GM06990 (cell line): Measurements from ENCODE around the gene MRPL54.

Source experiments
- DNase-seq: peaks from one replicate; pipeline ENCODE4 v3.0.0-alpha.2; 2011; ENCODE audit not compliant: insufficient read length; ENCODE audit errors: extremely low read depth
- H3K27me3 ChIP-seq: replicated peaks from 2 replicates; pipeline ENCODE4 v1.6.0; 2011; ENCODE audit warnings: low read length; ENCODE audit not compliant: control insufficient read depth, insufficient read depth
- H3K36me3 ChIP-seq: 2 replicates; pipeline ENCODE4 v1.5.1; 2011; ENCODE audit warnings: low read length; ENCODE audit not compliant: control insufficient read depth, insufficient read depth
- H3K4me3 ChIP-seq: replicated peaks from 2 replicates; pipeline ENCODE4 v1.5.1; 2011; ENCODE audit warnings: low read depth, mild to moderate bottlenecking, control low read depth, low read length
- TF ChIP-seq, protein P1 (sequence below): IDR thresholded peaks from 2 replicates; pipeline ENCODE4 v1.5.1; 2011; ENCODE audit warnings: low read length, control low read depth, mild to moderate bottlenecking, inconsistent platforms; ENCODE audit not compliant: insufficient read depth, poor library complexity, severe bottlenecking

MRPL54 gene

GRCh38 chr19:3773814-3774515 lies 11.5 kb downstream of the MRPL54 start:
- TF ChIP-seq, protein P1, sequence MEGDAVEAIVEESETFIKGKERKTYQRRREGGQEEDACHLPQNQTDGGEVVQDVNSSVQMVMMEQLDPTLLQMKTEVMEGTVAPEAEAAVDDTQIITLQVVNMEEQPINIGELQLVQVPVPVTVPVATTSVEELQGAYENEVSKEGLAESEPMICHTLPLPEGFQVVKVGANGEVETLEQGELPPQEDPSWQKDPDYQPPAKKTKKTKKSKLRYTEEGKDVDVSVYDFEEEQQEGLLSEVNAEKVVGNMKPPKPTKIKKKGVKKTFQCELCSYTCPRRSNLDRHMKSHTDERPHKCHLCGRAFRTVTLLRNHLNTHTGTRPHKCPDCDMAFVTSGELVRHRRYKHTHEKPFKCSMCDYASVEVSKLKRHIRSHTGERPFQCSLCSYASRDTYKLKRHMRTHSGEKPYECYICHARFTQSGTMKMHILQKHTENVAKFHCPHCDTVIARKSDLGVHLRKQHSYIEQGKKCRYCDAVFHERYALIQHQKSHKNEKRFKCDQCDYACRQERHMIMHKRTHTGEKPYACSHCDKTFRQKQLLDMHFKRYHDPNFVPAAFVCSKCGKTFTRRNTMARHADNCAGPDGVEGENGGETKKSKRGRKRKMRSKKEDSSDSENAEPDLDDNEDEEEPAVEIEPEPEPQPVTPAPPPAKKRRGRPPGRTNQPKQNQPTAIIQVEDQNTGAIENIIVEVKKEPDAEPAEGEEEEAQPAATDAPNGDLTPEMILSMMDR, result no peak
- Histone ChIP-seq H3K4me3 (no peak overlapping the region), H3K27me3 (no peaks in the 10 kb centered on the region), H3K36me3 (no peaks in the 10 kb centered on the region)
- DNase-seq, result no peak

GRCh38 chr19:3774621-3775373 lies 12.3 kb downstream of the MRPL54 start:
- H3K4me3 ChIP-seq, result no peak overlapping the region
- no peaks in the 10 kb centered on the region for H3K27me3 ChIP-seq
- TF ChIP-seq, protein P1, result no peak
- no peak for DNase-seq
- H3K36me3 ChIP-seq, result no peaks in the 10 kb centered on the region

DNA sequence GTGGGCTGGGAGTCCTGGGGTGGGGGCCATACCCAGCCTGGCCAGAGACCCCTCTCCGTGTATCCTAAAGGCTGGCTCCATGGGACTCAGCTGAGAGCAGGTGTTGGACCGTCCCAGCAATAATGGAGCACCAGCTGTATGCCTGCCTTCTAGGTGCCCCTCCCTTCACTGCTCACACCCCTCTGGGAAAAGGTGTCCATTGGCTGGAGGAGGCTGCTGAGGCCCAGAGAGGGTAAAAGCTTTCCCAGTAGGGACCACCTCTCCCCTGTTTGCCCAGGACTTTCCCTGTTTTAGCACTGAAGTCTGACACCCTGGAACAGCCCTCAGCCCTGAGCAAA lies 12.9 kb downstream of the MRPL54 start:
- H3K36me3 ChIP-seq, result no peaks in the 10 kb centered on the region
- no peaks in the 10 kb centered on the region for H3K27me3 ChIP-seq
- DNase-seq, result no peak
- TF ChIP-seq, protein P1, result no peak
- H3K4me3 ChIP-seq, result no peak overlapping the region

DNA sequence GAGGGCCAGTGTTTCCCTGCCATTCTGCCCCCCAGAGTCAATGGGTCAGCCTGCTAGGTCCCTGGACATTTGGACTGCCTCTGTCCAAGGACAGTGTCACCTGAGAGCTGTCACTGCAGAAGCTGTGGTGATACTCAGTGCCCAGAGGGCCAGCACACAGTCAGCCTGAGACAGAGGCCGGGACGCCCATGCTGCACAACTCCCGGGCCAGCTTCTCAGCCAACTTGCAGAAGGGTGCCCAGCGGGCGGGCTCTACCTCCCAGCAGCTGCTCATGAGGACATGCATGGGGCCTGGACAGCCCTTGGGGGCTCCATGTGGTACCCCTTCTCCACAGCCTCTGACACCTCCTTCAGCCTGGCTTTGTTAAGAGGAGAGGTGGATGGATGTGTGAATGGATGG lies 13.3 kb downstream of the MRPL54 start:
- Histone ChIP-seq H3K4me3 (no peak overlapping the region), H3K36me3 (no peaks in the 10 kb centered on the region), H3K27me3 (no peaks in the 10 kb centered on the region)
- TF ChIP-seq, protein P1, result no peak
- DNase-seq, result no peak

DNA sequence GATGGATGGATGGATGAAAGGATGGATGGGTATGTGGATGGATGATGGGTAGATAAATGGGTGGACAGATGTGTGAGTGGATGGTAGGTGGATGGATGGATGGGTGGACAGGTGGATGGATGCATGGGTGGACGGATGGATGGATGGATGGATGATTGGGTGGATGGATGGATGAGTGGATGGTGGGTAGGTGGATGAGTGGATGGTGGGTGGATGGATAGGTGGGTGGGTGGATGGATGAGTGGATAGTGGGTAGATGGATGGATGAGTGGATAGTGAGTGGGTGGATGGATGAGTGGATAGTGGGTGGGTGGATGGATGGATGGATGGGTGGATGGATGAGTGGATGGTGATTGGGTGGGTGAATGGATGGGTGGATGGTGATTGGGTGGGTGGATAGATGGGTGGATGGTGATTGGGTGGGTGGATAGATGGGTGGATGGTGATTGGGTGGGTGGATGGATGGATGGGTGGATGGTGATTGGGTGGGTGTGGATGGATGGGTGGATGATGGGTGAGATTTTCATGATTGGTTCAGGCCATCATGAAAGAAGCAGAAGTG lies 14.1 kb downstream of the MRPL54 start:
- H3K36me3 ChIP-seq, result no peaks in the 10 kb centered on the region
- H3K27me3 ChIP-seq, result no peaks in the 10 kb centered on the region
- TF ChIP-seq, protein P1, result no peak
- no peak overlapping the region for H3K4me3 ChIP-seq
- no peak for DNase-seq
